MM.1S (cell line): ENCODE results near the gene GSTP1.
"Not testable (repeated sequence)": the region's sequence is repeated elsewhere in the genome, so short reads cannot be mapped to it uniquely, and the experiment has no call there.

Experiments
- EZH2 ChIP-seq: fragments of 300-600 bp; sonication (generic); optimal IDR thresholded peaks from 2 replicates; pipeline ENCODE3; 2017; ENCODE audit warnings: low read depth, mild to moderate bottlenecking, antibody characterized with exemption, low read length, mixed read lengths
- EZH2phosphoT487 ChIP-seq: fragments of 300-600 bp; sonication (generic); IDR thresholded peaks from 2 replicates; pipeline ENCODE4 v1.6.1; 2018; ENCODE audit warnings: antibody characterized with exemption, low read length
- TF ChIP-seq, protein P1 (sequence below): fragments of 300-600 bp; sonication (generic); IDR thresholded peaks from 2 replicates; pipeline ENCODE4 v1.5.1; 2016; ENCODE audit warnings: antibody characterized with exemption, low read length, mixed read lengths

DNA sequence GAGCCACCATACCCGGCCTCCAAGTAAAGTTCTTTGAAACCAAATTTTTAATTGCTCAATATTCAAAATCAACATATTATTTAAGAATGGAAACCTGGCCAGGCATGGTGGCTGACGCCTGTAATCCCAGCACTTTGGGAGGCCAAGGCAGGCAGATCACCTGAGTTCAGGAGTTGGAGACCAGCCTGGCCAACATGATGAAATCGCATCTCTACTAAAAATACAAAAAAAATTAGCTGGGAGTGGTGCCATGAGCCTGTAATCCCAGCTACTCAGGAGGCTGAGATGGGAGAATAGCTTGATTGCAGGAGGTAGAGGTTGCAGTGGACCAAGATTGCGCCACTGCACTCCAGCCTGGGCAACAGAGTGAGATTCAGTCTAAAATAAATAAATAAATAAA is 35.5 kb upstream of the GSTP1 start:
- TF ChIP-seq, protein P1, sequence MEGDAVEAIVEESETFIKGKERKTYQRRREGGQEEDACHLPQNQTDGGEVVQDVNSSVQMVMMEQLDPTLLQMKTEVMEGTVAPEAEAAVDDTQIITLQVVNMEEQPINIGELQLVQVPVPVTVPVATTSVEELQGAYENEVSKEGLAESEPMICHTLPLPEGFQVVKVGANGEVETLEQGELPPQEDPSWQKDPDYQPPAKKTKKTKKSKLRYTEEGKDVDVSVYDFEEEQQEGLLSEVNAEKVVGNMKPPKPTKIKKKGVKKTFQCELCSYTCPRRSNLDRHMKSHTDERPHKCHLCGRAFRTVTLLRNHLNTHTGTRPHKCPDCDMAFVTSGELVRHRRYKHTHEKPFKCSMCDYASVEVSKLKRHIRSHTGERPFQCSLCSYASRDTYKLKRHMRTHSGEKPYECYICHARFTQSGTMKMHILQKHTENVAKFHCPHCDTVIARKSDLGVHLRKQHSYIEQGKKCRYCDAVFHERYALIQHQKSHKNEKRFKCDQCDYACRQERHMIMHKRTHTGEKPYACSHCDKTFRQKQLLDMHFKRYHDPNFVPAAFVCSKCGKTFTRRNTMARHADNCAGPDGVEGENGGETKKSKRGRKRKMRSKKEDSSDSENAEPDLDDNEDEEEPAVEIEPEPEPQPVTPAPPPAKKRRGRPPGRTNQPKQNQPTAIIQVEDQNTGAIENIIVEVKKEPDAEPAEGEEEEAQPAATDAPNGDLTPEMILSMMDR, result not testable (repeated sequence)
- not testable (repeated sequence) for TF ChIP-seq EZH2, EZH2phosphoT487
